T-helper 2 cell treated with Interferon-gamma antibody and Interleukin-4, amounts not matched to agents 5 μg/mL and 100 μg/mL, for 36 hours (primary cell): ENCODE data around the gene CADM3.
A peak's percentile ranks its signal among the peaks of the same experiment; 100 is the strongest.

ENCODE experiments used
- DNase-seq: peaks from one replicate; pipeline ENCODE4 v3.0.0; 2021; ENCODE audit warnings: low spot score
- H3K27ac Mint-ChIP-seq: one replicate; pipeline ENCODE4 v1.8.0; 2021; ENCODE audit warnings: mild to moderate bottlenecking, mixed read lengths
- H3K27me3 Mint-ChIP-seq: one replicate; pipeline ENCODE4 v1.8.0; 2021; ENCODE audit warnings: low read depth, mixed read lengths
- H3K36me3 Mint-ChIP-seq: one replicate; pipeline ENCODE4 v1.8.0; 2021; ENCODE audit warnings: low read depth, mixed read lengths
- H3K4me1 Mint-ChIP-seq: one replicate; pipeline ENCODE4 v1.8.0; 2021; ENCODE audit warnings: low read depth, mixed read lengths
- H3K4me3 Mint-ChIP-seq: one replicate; pipeline ENCODE4 v1.8.0; 2022; ENCODE audit warnings: mild to moderate bottlenecking, moderate library complexity, mixed read lengths
- H3K9me3 Mint-ChIP-seq: one replicate; pipeline ENCODE4 v1.8.0; 2021; ENCODE audit warnings: mixed read lengths

The CADM3 gene

DNA sequence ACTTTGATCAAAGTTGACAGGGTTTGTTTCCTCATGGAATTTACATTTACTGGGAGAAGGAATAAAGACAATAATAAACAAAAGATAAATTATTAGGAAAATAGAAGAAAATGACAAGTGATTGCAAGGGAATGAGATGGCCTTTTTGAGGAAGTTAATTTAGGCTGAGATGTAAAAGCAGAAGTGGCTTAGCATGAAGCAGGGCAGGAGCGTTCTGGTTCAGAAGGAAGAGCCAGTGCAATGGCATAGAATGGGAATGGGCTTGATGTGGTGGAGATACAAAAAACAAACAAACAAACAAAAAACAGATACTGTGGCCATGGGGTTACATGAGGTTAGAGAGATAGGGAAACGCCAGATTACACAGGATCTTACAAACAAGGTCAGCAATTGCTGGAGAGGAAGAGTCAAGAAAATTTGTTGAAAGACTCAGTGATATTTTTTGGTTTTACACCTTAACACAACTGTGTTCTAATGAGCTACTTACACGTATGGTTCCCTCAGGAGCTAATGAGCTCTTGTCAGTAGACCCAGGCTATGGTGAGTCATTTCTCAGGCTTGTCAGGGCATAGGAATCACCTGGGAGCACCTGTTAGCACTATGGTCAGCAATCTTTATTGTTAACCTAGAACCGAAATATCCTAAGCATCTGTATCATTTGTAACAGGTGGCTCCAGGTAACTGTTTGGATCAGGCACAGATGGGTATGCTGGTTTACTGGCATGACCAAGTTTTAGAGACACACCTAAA lies 8.7 kb upstream of the CADM3 start:
- DNase-seq: no peak

DNA sequence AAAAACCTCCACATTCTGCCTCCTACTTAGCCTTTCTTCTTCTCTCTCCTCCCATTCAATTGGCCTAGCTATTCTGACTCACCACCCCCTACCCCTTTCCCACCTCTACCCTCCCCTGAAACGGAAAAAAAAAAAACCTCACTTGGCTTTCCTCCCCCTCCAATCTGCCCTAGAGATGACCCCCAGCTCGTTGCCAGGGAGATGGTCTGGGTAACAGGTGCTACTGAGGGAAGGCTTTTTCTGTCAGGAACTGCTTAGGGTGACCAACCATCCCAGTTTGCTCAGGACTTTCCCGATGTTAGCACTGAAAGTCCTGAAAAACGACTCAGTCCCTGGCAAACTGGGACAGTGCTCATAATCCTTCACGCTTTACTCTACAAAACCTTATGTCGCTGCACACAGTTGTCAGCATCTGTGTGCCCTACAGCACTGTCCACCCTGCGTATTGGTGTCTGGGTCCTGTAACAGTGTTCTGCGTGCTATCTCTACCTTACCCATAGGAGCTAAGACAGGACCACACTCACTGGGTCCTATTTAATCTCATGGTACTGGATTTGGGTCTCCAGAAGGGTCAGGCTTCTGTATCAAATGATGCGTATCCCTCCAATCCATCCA lies 7.7 kb upstream of the CADM3 start:
- Mint-ChIP-seq H3K36me3 (no peaks in the 10 kb centered on the region), H3K27me3 (peaks cover 21% of the 10 kb centered on the region), H3K4me3 (no peak overlapping the region), H3K9me3 (no peaks in the 10 kb centered on the region), H3K27ac (no peak overlapping the region), H3K4me1 (no peaks in the 10 kb centered on the region)
- no peak for DNase-seq

More for the DNA sequence above, 8.7 kb upstream of the CADM3 start:
- Mint-ChIP-seq H3K27me3 (peaks cover 16% of the 10 kb centered on the region), H3K4me1 (no peaks in the 10 kb centered on the region), H3K27ac (no peak overlapping the region), H3K36me3 (no peaks in the 10 kb centered on the region), H3K4me3 (no peak overlapping the region), H3K9me3 (no peaks in the 10 kb centered on the region)

DNA sequence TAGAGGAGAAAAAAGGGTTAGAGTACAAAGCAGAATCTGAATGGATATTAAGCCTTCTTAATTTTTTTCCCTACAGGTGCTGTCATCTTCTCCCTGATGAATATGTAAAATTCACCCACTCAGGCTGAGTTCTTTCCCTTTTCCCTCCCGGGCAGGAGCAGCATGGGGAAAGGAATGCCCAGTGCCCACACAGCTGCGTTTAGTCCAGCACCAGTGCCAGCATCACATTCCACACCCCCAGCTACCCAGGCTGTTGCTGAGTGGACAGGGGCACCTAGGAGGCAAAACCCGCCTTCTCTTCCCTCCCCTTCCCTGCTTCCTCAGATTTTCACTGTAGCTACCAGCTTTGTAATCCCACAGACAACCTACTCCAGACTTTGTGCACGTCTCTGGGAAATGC lies 3.4 kb upstream of the CADM3 start:
- peaks cover 2% of the 10 kb centered on the region for H3K4me1 Mint-ChIP-seq
- H3K27me3 Mint-ChIP-seq: peaks cover 42% of the 10 kb centered on the region
- H3K36me3 Mint-ChIP-seq: no peaks in the 10 kb centered on the region
- H3K27ac Mint-ChIP-seq: no peak overlapping the region
- no peak overlapping the region for H3K4me3 Mint-ChIP-seq
- no peaks in the 10 kb centered on the region for H3K9me3 Mint-ChIP-seq
- DNase-seq: no peak

DNA sequence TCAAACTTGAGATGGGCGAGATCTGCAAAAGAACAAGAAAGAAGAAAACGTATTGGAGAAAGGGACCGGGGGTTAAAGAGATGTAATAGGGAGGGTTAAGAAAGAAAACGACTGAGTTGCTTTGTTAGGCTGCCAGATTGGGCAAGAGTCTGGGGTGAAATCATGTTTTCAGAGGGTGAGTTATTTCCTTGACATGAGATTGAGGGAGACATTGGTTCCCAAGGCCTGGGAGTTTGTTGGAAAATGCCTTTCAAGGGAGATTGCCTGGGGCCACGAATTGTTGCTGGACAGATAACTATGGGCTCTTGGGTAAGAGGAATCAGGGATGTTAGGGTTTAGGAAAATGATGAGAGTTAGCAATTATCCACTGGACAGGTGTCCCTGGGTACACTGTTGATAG lies 776 bp upstream of the CADM3 start:
- H3K36me3 Mint-ChIP-seq: no peaks in the 10 kb centered on the region
- H3K27me3 Mint-ChIP-seq: peaks cover 58% of the 10 kb centered on the region
- no peak for DNase-seq
- H3K9me3 Mint-ChIP-seq: no peaks in the 10 kb centered on the region
- no peak overlapping the region for H3K27ac Mint-ChIP-seq
- H3K4me1 Mint-ChIP-seq: peaks cover 2% of the 10 kb centered on the region
- no peak overlapping the region for H3K4me3 Mint-ChIP-seq

DNA sequence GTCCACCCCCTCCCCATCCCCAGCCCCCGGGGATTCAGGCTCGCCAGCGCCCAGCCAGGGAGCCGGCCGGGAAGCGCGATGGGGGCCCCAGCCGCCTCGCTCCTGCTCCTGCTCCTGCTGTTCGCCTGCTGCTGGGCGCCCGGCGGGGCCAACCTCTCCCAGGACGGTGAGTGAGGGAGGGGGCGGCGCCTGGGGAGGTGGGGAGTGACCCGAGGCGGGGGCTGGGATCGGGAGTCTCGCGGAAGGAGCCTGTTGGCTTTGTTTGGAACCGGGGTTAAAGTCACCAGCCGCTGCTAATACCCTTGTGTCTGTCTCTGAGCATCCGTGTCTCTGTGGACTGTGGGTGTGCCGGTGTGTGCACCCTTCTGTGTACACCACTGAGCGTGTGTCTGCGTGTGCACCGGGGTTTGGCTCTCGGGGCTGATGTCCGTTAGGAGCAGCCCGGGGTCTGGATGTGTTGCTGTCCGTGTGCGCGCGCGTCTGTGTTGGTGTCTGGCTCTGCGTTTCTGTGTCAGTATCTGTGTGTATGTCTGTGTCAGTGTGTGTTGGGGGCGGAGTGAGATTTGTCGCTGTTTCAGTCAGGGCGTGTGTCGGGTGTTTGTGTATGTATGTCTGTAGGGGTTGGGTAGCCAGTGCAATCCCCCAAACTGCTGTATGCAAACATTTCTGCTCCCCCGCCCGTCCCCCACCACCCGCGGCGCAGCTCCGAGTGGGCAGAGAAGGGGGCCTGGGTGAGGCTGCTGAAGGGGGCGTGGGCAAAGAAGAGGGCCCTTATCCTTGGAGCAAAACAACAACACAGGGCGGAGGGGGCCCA lies 480 bp downstream of the CADM3 start:
- no peaks in the 10 kb centered on the region for H3K36me3 Mint-ChIP-seq
- peaks cover 54% of the 10 kb centered on the region for H3K27me3 Mint-ChIP-seq
- H3K9me3 Mint-ChIP-seq: no peaks in the 10 kb centered on the region
- DNase-seq: no peak
- no peak overlapping the region for H3K4me3 Mint-ChIP-seq
- H3K27ac Mint-ChIP-seq: no peak overlapping the region
- peaks cover 2% of the 10 kb centered on the region for H3K4me1 Mint-ChIP-seq

DNA sequence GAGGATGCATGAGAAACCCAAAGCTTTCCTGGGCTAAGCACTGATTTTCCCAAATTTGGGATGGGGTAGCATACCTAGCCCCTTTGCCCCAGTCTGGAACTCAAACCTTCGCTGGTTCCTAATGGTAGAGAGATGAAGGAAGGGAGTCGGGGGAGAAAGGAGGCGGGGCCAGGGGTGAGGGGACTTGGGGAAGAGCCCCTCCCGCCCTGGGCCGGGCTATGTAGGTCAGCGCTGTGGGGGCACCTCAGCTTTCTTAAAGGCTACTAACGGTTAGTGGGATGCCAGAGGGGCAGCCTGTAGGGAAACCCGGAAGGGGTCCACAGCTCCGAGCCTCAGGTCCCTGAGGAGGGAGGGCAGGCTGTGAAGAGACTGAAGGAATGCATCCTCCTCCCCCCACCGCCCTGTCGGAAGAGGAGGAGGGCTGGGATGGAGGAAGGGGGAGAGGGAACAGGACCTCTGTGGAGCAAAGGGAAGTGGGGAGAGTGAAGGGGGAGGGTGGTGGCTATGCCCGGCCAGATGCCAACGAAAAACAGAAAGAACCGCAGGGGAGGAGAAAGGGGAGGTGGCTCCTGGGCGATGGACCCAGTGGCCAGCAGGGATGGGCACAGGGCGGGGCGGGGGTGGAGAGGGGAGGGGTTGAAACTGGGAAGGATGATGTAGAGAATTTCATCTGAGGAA lies 1.3 kb downstream of the CADM3 start:
- peaks cover 4% of the 10 kb centered on the region for H3K4me1 Mint-ChIP-seq
- no peak for DNase-seq
- H3K27me3 Mint-ChIP-seq: peaks cover 52% of the 10 kb centered on the region
- no peak overlapping the region for H3K27ac Mint-ChIP-seq
- no peaks in the 10 kb centered on the region for H3K36me3 Mint-ChIP-seq
- no peaks in the 10 kb centered on the region for H3K9me3 Mint-ChIP-seq
- no peak overlapping the region for H3K4me3 Mint-ChIP-seq

DNA sequence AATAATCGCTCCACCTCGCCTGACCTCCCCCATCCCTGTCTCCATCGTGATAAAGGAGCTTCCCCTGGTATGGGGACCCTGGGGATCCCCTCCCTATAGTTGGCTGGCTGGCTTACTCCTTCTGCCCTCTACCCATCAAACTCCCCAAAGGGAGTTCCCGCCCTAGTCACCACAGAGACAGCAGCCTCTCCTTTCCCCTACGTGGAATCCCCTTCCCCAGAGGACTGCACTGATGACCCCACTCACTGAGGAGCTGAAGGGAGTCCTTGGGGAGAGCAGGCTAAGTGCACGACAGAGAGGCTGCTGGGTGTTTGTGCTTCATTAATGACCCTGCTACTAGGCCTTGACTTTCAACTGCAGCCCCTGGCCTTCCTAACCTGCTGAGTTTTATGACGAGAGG lies 1.9 kb downstream of the CADM3 start:
- Mint-ChIP-seq H3K4me1 (peaks cover 4% of the 10 kb centered on the region), H3K9me3 (no peaks in the 10 kb centered on the region), H3K27ac (no peak overlapping the region), H3K4me3 (no peak overlapping the region), H3K27me3 (peaks cover 46% of the 10 kb centered on the region), H3K36me3 (no peaks in the 10 kb centered on the region)
- no peak for DNase-seq

DNA sequence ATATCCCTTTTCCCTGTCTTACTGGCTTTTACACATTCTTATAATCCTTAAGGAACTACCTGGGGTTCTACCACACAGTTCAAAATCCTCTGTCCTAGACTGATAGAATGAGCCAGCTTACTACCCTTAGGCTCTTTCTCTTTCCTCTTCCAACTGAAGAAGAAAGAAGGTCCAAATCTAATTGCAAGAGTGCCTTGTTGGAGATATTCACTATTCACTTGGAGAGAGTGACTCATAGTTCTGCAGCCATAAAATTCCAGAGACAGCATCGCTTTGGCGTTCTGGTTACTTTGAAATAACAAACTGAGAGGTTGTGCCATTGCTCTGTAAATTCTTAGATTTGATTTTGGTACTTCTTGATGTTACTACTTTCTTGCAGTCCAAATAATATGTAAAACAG lies 4.2 kb downstream of the CADM3 start:
- no peak for DNase-seq
- Mint-ChIP-seq H3K4me1 (peaks cover 4% of the 10 kb centered on the region), H3K36me3 (no peaks in the 10 kb centered on the region), H3K4me3 (no peak overlapping the region), H3K9me3 (no peaks in the 10 kb centered on the region), H3K27me3 (peaks cover 34% of the 10 kb centered on the region), H3K27ac (no peak overlapping the region)

DNA sequence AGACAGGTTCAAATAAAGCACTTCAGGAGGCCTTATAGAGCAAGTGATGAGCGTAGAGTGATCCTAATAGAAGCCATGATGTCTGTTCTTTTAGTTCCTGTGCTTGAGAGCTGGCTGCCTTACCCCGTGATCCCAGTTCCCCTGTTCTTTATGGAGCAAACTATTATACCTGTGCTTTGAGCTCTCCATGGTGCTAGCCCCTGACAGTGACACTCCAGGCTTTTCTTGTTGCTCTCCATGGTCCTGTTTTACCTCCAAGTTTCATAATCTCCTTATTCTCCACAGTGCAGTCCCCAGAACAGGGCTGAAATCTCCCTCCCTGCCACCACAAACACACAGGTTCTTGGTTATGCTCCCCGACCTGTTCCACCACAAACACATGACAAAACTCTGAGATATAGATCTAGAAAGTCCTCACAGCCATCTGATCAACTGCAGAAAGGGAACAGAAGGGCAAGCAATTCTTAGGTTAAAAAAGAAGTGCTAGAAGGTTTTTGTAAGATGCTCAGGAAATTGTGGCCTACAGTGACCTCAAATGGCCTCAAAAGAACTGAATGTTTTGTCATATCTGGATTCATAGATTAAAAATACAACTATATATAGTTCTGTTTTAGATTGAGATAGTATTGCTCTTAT lies 6.0 kb downstream of the CADM3 start:
- no peaks in the 10 kb centered on the region for H3K36me3 Mint-ChIP-seq
- H3K4me3 Mint-ChIP-seq: no peak overlapping the region
- H3K9me3 Mint-ChIP-seq: no peaks in the 10 kb centered on the region
- H3K4me1 Mint-ChIP-seq: peaks cover 2% of the 10 kb centered on the region
- peak; percentile 6 for DNase-seq
- H3K27me3 Mint-ChIP-seq: peaks cover 24% of the 10 kb centered on the region
- H3K27ac Mint-ChIP-seq: no peak overlapping the region

DNA sequence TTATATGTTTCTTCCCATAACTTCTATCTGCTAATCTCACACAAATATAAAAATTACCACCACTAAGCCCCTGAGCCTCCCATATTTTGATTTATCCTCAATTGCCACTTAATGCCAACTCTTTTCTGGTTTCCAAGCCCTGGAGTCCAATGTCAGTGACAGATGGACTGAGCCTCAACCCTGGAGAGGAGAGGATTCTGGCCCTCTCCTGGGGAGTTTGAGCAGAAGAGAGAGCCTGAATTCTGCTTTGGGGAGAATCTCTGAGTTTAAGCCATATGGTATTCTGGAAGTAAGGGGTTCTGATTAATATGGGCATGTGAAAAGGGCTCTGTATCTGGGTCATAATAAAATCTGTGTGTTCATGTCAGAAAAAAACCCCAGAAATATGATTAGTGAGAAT lies 8.5 kb downstream of the CADM3 start:
- Mint-ChIP-seq H3K27me3 (peaks cover 9% of the 10 kb centered on the region), H3K4me3 (no peak overlapping the region), H3K9me3 (no peaks in the 10 kb centered on the region), H3K4me1 (peaks cover 2% of the 10 kb centered on the region), H3K27ac (no peak overlapping the region), H3K36me3 (no peaks in the 10 kb centered on the region)
- no peak for DNase-seq

DNA sequence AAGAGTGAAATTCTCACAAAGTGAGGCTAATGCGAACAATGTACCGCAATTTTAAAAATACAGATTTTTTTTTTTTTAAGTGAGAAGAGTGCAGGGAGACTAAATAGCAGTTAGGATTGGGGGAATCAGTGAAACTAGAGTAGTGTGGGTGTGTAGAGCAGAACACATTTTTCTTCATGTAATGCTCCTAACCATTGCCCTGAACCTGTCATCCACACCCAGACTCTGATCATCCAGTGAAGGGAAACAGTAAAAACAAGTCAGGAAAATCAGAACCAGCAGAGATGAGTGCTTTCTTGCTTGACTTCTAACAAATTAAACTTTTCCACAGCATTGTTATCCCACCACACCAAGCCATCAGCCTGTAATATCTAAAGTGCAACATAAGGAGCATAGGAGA lies 9.1 kb downstream of the CADM3 start:
- H3K4me3 Mint-ChIP-seq: no peak overlapping the region

DNA sequence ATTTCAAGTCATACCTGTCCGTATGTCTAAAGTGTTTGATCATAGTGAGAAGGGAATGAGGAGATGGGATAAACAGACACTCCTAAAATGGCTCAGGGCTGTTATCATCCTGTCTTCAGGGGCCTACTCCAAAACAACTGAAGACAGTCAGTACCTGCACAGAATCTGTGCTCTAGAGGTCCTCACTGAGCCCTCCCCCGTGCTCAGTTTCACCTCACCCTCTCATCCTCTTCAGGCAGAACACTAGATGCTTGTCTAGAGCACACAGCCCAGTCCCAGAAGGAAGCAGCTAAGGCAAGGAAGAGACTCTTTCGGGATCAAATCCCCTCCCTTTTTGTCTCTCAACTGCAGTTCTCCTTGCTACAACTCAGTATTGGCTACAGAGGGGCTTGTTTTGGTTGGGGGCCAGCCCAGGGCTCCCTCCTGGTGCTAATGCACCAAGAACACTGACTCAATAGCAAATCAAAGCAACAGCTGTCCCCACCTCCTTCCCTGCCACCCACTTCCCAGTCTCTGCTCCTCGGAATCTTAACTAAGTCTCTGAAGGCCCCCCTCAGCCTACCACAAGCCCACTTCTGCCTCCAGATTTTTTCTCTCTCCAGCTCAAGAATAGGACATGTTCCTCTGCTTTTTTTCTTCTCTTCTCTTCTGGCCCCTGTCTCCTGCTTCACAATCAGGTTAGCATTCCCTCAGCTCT lies 10.1 kb downstream of the CADM3 start:
- Mint-ChIP-seq H3K9me3 (no peaks in the 10 kb centered on the region), H3K4me3 (no peak overlapping the region), H3K27me3 (peaks cover 17% of the 10 kb centered on the region), H3K4me1 (peaks cover 2% of the 10 kb centered on the region), H3K36me3 (no peaks in the 10 kb centered on the region), H3K27ac (no peak overlapping the region)
- no peak for DNase-seq

More for the DNA sequence above, 9.1 kb downstream of the CADM3 start:
- Mint-ChIP-seq H3K27ac (no peak overlapping the region), H3K9me3 (no peaks in the 10 kb centered on the region), H3K36me3 (no peaks in the 10 kb centered on the region), H3K27me3 (peaks cover 9% of the 10 kb centered on the region), H3K4me1 (peaks cover 2% of the 10 kb centered on the region)
- DNase-seq: no peak

DNA sequence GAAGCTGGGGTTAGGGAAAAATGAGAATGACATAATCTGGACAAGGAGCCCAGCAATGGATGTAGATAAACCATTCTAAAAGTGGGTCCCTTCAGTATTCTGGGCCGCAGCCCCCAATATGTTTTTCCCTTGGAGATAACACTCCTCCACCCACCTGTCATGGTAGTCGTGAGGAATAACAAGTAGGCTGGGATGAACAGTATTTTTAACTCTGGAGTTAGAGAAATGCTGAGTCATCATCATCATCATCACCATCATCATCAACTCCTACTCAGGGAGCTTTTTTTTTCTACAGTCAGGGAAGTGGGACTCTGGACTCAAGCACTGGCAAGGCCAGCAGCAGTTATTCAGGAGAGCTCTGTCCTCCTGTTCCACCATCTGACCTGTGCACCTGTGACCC lies 12.8 kb downstream of the CADM3 start:
- peaks cover 42% of the 10 kb centered on the region for H3K27me3 Mint-ChIP-seq
- H3K9me3 Mint-ChIP-seq: no peaks in the 10 kb centered on the region
- H3K4me3 Mint-ChIP-seq: no peak overlapping the region
- H3K4me1 Mint-ChIP-seq: no peaks in the 10 kb centered on the region
- DNase-seq: no peak
- no peak overlapping the region for H3K27ac Mint-ChIP-seq
- no peaks in the 10 kb centered on the region for H3K36me3 Mint-ChIP-seq
